ENCODE data around the gene MICALL2. TPM values are rescaled to one million over a fixed set of nuclear protein-coding genes. Genes with fewer than 3 reads are reported as not detected.

Gene MICALL2
- 18.5 to 21.1 TPM (median 18.9 TPM) in 3 replicates for total RNA-seq

DNA sequence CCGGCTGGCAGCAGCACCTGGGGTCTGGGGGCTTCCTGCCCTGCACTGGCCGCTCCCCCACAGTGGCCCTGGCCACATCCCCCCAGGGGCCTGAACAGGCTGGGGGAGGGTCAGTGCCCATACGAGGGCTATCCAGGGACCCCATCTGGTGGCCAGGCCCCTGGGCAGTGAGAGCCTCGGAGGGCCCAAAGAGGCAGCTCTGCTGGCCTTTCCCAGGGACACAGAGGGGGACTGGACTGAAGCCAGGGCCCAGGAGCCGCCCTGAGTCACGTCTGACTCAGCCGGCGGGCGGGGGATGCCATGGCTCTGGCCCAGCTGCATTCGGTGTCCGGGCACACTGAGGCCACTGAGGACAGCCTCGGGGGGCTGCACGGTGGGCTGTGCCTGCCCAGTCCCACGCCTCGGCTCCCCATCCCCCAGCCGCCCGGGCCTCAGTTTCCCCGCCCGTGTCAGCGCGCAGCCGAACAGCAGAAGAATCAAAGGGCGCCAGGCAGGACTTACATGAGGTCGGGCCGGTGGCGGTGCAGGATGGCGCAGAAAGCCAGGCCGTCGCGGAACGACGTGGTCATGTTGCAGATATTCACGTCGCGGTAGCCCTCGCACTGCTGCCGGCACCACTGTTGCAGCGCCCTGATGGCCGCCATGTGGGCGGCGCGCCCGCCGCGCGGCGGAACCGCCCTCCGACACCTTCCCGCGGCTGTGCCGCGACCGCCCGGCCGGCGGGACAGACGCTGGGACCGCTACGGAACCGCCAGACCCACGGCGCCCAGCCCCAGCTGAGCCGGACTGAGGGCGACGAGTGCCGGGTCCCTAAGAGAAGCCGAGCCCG, at the start of gene MICALL2:
Gene MICALL2, minus strand, starts transcription at position 788 of the 829 bp plus-strand sequence. Its CDS starts 144 bp downstream, at position 644.
- Mint-ChIP-seq H3K4me3 (peak within 1 kb of the TSS; percentile 68), H3K4me1 (peaks cover 22% of the 10 kb centered on the region), H3K27me3 (ENCODE audit: low read depth) (peaks cover 4% of the 10 kb centered on the region), H3K9me3 (no peaks in the 10 kb centered on the region), H3K27ac (peak within 1 kb of the TSS; percentile 12), H3K36me3 (no peaks in the 10 kb centered on the region)
- TF ChIP-seq, protein P1, sequence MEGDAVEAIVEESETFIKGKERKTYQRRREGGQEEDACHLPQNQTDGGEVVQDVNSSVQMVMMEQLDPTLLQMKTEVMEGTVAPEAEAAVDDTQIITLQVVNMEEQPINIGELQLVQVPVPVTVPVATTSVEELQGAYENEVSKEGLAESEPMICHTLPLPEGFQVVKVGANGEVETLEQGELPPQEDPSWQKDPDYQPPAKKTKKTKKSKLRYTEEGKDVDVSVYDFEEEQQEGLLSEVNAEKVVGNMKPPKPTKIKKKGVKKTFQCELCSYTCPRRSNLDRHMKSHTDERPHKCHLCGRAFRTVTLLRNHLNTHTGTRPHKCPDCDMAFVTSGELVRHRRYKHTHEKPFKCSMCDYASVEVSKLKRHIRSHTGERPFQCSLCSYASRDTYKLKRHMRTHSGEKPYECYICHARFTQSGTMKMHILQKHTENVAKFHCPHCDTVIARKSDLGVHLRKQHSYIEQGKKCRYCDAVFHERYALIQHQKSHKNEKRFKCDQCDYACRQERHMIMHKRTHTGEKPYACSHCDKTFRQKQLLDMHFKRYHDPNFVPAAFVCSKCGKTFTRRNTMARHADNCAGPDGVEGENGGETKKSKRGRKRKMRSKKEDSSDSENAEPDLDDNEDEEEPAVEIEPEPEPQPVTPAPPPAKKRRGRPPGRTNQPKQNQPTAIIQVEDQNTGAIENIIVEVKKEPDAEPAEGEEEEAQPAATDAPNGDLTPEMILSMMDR (IDR thresholded peaks at IDR 0.05; ENCODE audit: unreplicated experiment) = no peak
- peak in 1 of 2 experiments; percentile 55 for DNase-seq (ENCODE audit: low spot score in 2 of 2, unreplicated experiment in 2 of 2)

DNA sequence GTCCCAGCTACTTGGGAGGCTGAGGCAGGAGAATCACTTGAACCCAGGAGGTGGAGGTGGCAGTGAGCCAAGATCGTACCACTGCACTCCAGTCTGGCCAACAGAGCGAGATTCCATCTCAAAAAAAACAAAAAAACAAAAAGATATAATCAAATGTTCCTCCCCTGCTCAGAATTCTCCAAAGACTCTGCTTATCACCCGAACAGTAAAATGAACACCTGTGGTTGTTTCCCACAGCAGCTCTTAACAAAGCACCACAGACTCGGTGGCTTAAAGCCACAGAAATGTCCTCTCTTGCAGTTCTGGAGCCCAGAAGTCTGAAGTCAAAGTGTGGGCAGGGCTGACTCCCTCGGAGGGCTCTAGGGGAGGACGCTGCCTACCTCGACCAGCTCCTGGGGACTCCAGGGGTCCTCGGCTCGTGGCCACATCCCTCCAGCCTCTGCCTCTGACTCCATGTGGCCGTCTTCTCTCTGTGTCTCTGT, 49.0 kb upstream of the MICALL2 start:
- no peaks in the 10 kb centered on the region for H3K27me3 Mint-ChIP-seq (ENCODE audit: low read depth)
- DNase-seq (ENCODE audit: low spot score in 2 of 2, unreplicated experiment in 2 of 2) = no peak
- H3K4me1 Mint-ChIP-seq = peaks cover 9% of the 10 kb centered on the region
- H3K36me3 Mint-ChIP-seq = no peaks in the 10 kb centered on the region
- no peak overlapping the region for H3K4me3 Mint-ChIP-seq
- no peak overlapping the region for H3K27ac Mint-ChIP-seq
- TF ChIP-seq, protein P1 (IDR thresholded peaks at IDR 0.05; ENCODE audit: unreplicated experiment) = no peak
- no peaks in the 10 kb centered on the region for H3K9me3 Mint-ChIP-seq

DNA sequence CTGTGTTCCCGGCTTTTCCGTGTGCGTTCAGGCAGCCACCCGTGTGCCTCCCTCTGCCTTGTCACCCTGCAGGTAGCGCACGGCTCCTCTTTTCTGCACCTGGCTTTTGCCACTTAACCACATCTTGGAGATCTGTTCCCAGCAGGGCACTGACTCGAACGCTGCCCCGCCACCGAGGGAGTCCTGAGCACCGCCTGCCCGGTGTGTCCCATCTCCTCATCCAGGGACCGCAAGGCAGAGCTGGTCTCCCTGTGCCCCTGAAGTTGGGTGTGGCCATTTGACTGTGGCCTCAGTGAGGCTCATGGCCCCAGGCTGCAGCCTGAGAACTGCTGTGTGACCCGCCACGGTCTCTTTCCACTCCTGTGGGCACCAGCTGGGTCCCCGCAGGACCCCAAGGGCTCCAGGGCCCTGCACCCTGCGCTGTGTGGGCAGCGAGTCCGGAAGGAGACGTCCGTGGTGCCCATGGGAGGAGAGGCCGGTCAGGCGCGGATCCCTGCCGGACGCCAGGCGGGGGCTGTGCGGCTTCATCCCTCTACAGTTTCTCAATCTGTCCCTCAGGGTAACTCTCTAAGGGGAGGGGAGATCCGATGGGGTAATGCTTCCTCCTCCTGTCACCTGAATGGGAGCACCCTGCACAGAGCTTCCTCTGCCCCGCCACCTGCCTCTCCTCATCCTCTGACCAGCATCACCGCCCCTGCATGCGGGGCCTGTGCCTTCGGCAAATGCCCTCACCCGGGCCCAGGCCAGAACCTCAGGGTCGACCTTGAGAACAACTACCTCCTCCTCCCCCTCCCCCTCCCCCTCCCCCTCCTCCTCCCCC, 46.7 kb upstream of the MICALL2 start:
- peaks cover 10% of the 10 kb centered on the region for H3K36me3 Mint-ChIP-seq
- H3K27me3 Mint-ChIP-seq (ENCODE audit: low read depth) = no peaks in the 10 kb centered on the region
- TF ChIP-seq, protein P1 (IDR thresholded peaks at IDR 0.05; ENCODE audit: unreplicated experiment) = no peak
- H3K4me1 Mint-ChIP-seq = peaks cover 25% of the 10 kb centered on the region
- DNase-seq (ENCODE audit: low spot score in 2 of 2, unreplicated experiment in 2 of 2) = no peak
- peak overlapping the region; percentile 87 for H3K4me3 Mint-ChIP-seq
- no peaks in the 10 kb centered on the region for H3K9me3 Mint-ChIP-seq
- no peak overlapping the region for H3K27ac Mint-ChIP-seq

DNA sequence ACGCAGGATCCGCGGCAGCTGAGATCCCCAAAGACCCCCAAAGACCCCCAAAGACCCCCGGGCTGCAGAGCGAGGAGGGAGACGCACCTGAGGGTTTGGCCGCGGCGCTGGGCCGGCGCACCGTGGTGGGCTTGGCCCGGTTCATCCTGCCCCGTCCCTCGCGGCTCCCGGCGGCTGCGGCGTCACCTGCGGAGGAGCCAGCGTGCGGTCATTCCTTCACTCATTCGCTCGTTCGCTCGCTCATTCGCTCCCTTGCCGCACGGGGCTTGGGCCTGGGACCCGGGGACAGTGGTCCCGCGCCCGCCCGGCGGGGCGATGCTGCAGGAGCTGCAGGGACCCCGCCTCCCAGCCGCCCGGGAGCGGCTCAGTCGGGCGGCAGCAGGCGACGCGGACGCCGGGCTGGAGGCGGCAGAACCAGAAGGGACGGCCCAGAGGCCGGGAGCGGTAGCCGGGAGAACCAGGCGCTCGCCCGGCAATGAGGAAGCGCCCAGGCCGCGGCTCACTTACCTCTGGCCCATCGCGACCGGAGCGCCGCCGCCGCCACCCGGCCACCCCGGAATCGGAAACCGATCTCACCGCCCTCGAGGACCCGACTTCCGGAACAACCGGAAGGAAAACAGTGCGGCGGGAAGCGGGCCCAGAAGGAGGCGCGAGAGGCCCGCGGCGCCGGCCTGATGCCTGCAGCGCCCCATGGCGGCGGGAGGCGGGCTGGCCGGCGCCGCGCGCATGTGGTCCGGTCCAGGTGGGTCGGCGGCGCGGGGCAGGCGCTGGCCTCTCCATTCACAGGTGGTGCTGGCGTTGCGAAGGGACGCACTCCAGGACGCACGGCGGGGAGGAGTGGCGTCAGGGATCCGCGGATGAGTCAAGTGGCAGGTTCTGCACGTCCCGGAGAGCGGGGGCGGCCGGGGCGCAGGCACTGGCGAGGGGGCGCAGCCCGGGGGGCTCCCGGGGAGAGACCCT, 44.8 kb upstream of the MICALL2 start, which contains the start of gene INTS1:
Gene INTS1, minus strand, starts transcription at position 574 of the 960 bp plus-strand sequence. Its CDS starts 429 bp downstream, at position 145.
- Mint-ChIP-seq H3K4me3 (peak within 1 kb of the TSS; percentile 87), H3K4me1 (peaks cover 25% of the 10 kb centered on the region), H3K36me3 (peaks cover 14% of the 10 kb centered on the region), H3K27ac (peak within 1 kb of the TSS; percentile 86), H3K27me3 (ENCODE audit: low read depth) (no peaks in the 10 kb centered on the region), H3K9me3 (no peaks in the 10 kb centered on the region)
- DNase-seq (ENCODE audit: low spot score in 2 of 2, unreplicated experiment in 2 of 2) = peak; percentile 80 to 88
- TF ChIP-seq, protein P1 (IDR thresholded peaks at IDR 0.05; ENCODE audit: unreplicated experiment) = peak; percentile 81

DNA sequence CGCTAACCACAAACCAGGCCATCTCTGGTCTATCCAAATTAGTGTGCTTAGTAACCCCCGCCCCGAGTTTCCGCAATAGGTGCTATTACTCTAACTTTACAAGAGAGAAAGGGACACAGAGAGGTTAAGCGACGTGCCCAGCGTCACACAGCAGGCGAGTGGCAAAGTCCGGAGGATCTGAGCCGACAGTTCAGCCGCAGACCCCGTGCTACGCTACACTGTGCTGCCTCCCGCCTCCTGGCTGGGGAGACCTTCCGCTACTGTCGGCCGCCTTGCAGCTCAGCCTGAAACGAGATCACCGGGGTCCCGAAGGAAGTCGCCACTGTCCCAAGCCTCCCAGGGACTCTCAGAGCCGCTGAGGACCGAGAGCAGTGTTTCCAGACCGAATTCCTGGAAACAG, 44.1 kb upstream of the MICALL2 start:
- DNase-seq (ENCODE audit: low spot score in 2 of 2, unreplicated experiment in 2 of 2) = no peak
- Mint-ChIP-seq H3K27me3 (ENCODE audit: low read depth) (no peaks in the 10 kb centered on the region), H3K4me3 (peak overlapping the region; percentile 87), H3K4me1 (peaks cover 25% of the 10 kb centered on the region), H3K9me3 (no peaks in the 10 kb centered on the region), H3K27ac (peak overlapping the region; percentile 56), H3K36me3 (peaks cover 14% of the 10 kb centered on the region)
- TF ChIP-seq, protein P1 (IDR thresholded peaks at IDR 0.05; ENCODE audit: unreplicated experiment) = no peak
